WTC11 (cell line): ENCODE results near the gene EIF1AD. TPM values are rescaled to one million over a fixed set of nuclear protein-coding genes. Genes with fewer than 3 reads are reported as not detected.
A peak's percentile ranks its signal among the peaks of the same experiment; 100 is the strongest.

ENCODE experiments used
- ATAC-seq: fragments of 200-7000 bp; cut with Tn5 transposase; 2 replicates; pipeline ENCODE4 v1.10.0; 2021; ENCODE audit warnings: mild to moderate bottlenecking, moderate library complexity
- Bru-seq: library from RNA; stranded (reverse); fragments of 400-500 nt; gene quantifications from one replicate; lab custom pipeline; 2021; lab: Mats Ljungman, UMichigan
- CTCF ChIA-PET: fragments of 300-600 bp; sonication (Branson Sonifier 250); formaldehyde crosslinking; loops from one replicate; lab custom pipeline; 2021; ENCODE audit warnings: antibody characterized with exemption; lab: Charles Lee
- POLR2A ChIA-PET: fragments of 350-600 bp; sonication (Branson Sonifier 250); formaldehyde crosslinking; loops from one replicate; lab custom pipeline; 2021; ENCODE audit warnings: antibody characterized with exemption; lab: Charles Lee
- DNase-seq: peaks from one replicate; pipeline ENCODE4 v3.0.0; 2021; ENCODE audit warnings: low spot score
- H3K27ac Mint-ChIP-seq: 2 replicates; pipeline ENCODE4 v1.8.0; 2021; ENCODE audit warnings: mixed read lengths
- H3K27me3 Mint-ChIP-seq: 2 replicates; pipeline ENCODE4 v1.8.0; 2021; ENCODE audit warnings: low read depth, mild to moderate bottlenecking, moderate library complexity, mixed read lengths
- H3K36me3 Mint-ChIP-seq: 2 replicates; pipeline ENCODE4 v1.8.0; 2021; ENCODE audit warnings: mixed read lengths
- H3K4me1 Mint-ChIP-seq: 2 replicates; pipeline ENCODE4 v1.8.0; 2022; ENCODE audit warnings: mixed read lengths
- H3K4me3 Mint-ChIP-seq: 2 replicates; pipeline ENCODE4 v1.8.0; 2021; ENCODE audit warnings: mild to moderate bottlenecking, moderate library complexity, mixed read lengths
- H3K9me3 Mint-ChIP-seq: 2 replicates; pipeline ENCODE4 v1.8.0; 2021; ENCODE audit warnings: mixed read lengths
- AR ChIP-seq: fragments of 250-450 bp; sonication (Bioruptor Pico); IDR thresholded peaks from 2 replicates; pipeline ENCODE4 v1.9.0; 2021; ENCODE audit warnings: mild to moderate bottlenecking
- ETV6 ChIP-seq: sonication (generic); formaldehyde crosslinking; IDR thresholded peaks from 2 replicates; pipeline ENCODE4 v1.8.1; 2022; ENCODE audit warnings: mild to moderate bottlenecking, missing genetic modification reagents
- FOXJ3 ChIP-seq: sonication (generic); formaldehyde crosslinking; IDR thresholded peaks from 2 replicates; pipeline ENCODE4 v1.9.0; 2021; ENCODE audit warnings: missing genetic modification reagents, mild to moderate bottlenecking, borderline replicate concordance
- HMGXB4 ChIP-seq: sonication (generic); formaldehyde crosslinking; IDR thresholded peaks from 2 replicates; pipeline ENCODE4 v1.8.1; 2023; ENCODE audit warnings: mild to moderate bottlenecking, moderate library complexity, missing genetic modification reagents
- JUN ChIP-seq: sonication (generic); formaldehyde crosslinking; IDR thresholded peaks from 2 replicates; pipeline ENCODE4 v1.8.0; 2023; ENCODE audit warnings: mild to moderate bottlenecking, missing genetic modification reagents
- KAT7 ChIP-seq: sonication (generic); formaldehyde crosslinking; IDR thresholded peaks from 2 replicates; pipeline ENCODE4 v1.8.1; 2023; ENCODE audit warnings: missing genetic modification reagents, mild to moderate bottlenecking, borderline replicate concordance
- MAX ChIP-seq: sonication (generic); formaldehyde crosslinking; IDR thresholded peaks from 2 replicates; pipeline ENCODE4 v1.8.0; 2022; ENCODE audit warnings: mild to moderate bottlenecking, missing genetic modification reagents
- MXD4 ChIP-seq: fragments of 250-450 bp; sonication (Bioruptor Pico); IDR thresholded peaks from 2 replicates; pipeline ENCODE4 v1.8.0; 2021; ENCODE audit warnings: mild to moderate bottlenecking, moderate library complexity, borderline replicate concordance
- NFE2L1 ChIP-seq: sonication (generic); formaldehyde crosslinking; IDR thresholded peaks from 2 replicates; pipeline ENCODE4 v1.8.1; 2023; ENCODE audit warnings: missing genetic modification reagents
- SMAD4 ChIP-seq: sonication (generic); formaldehyde crosslinking; IDR thresholded peaks from 2 replicates; pipeline ENCODE4 v1.8.0; 2022; ENCODE audit warnings: mild to moderate bottlenecking, missing genetic modification reagents
- SP1 ChIP-seq: sonication (generic); formaldehyde crosslinking; conservative IDR thresholded peaks from 2 replicates; pipeline ENCODE4 v1.8.1; 2022; ENCODE audit warnings: missing genetic modification reagents
- TEAD1 ChIP-seq: sonication (generic); formaldehyde crosslinking; IDR thresholded peaks from 2 replicates; pipeline ENCODE4 v1.8.0; 2022; ENCODE audit warnings: mild to moderate bottlenecking, missing genetic modification reagents
- ZMAT4 ChIP-seq: fragments of 250-450 bp; sonication (Bioruptor Pico); IDR thresholded peaks from 2 replicates; pipeline ENCODE4 v1.9.0; 2021; ENCODE audit warnings: mild to moderate bottlenecking
- ZNF263 ChIP-seq: sonication (generic); formaldehyde crosslinking; IDR thresholded peaks from 2 replicates; pipeline ENCODE4 v1.8.1; 2022; ENCODE audit warnings: low read depth, mild to moderate bottlenecking, moderate library complexity, missing genetic modification reagents
- ZNF416 ChIP-seq: fragments of 250-450 bp; sonication (Bioruptor Pico); IDR thresholded peaks from 2 replicates; pipeline ENCODE4 v1.9.0; 2021; ENCODE audit warnings: mild to moderate bottlenecking, inconsistent platforms
- ZNF671 ChIP-seq: fragments of 250-450 bp; sonication (Bioruptor Pico); IDR thresholded peaks from 2 replicates; pipeline ENCODE4 v1.8.0; 2021; ENCODE audit warnings: mild to moderate bottlenecking
- long read RNA-seq, 3 experiments: library from RNA in 1 of 3; library from capped mRNA in 1 of 3; library from polyadenylated mRNA in 1 of 3; unstranded in 2 of 3; stranded (forward) in 1 of 3; transcript quantifications; one replicate each; pipeline ENCODE4 v2.0.0, GENCODE V29; 2021
- total RNA-seq: library from RNA; stranded (reverse); gene quantifications from 3 replicates; pipeline ENCODE4 v1.2.3, GENCODE V29; 2021
- TF ChIP-seq, protein P1 (sequence below): sonication (generic); formaldehyde crosslinking; IDR thresholded peaks from 2 replicates; pipeline ENCODE4 v1.8.1; 2022; ENCODE audit warnings: mild to moderate bottlenecking, moderate library complexity, missing genetic modification reagents
- TF ChIP-seq, protein P2 (sequence below): fragments of 250-450 bp; sonication (Bioruptor Pico); IDR thresholded peaks from 2 replicates; pipeline ENCODE4 v1.9.0; 2021; ENCODE audit warnings: moderate library complexity, mild to moderate bottlenecking, inconsistent platforms, borderline replicate concordance
- TF ChIP-seq, protein P3 (sequence below): sonication (generic); formaldehyde crosslinking; IDR thresholded peaks from 2 replicates; pipeline ENCODE4 v1.8.1; 2022; ENCODE audit warnings: low read depth, missing genetic modification reagents, borderline replicate concordance
- TF ChIP-seq, protein P4 (sequence below): sonication (generic); formaldehyde crosslinking; IDR thresholded peaks from 2 replicates; pipeline ENCODE4 v1.8.0; 2022; ENCODE audit warnings: mild to moderate bottlenecking, missing genetic modification reagents
- TF ChIP-seq, protein P5 (sequence below): sonication (generic); formaldehyde crosslinking; IDR thresholded peaks from 2 replicates; pipeline ENCODE4 v1.8.1; 2023; ENCODE audit warnings: mild to moderate bottlenecking, missing genetic modification reagents

The EIF1AD gene, protein sequence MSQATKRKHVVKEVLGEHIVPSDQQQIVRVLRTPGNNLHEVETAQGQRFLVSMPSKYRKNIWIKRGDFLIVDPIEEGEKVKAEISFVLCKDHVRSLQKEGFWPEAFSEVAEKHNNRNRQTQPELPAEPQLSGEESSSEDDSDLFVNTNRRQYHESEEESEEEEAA
- total RNA-seq = 29.7 to 37.6 TPM (median 32.6 TPM) in 3 replicates
- percentile 94 among the genes with signal in this experiment for Bru-seq, nascent RNA
- long read RNA-seq, experiment 1, transcript EIF1AD-206 (6 exons, 889 nt) = major isoform, 16 of 49 reads
- long read RNA-seq, experiment 1, transcript EIF1AD-211 (6 exons, 965 nt) = minor isoform, 6 of 49 reads
- long read RNA-seq, experiment 1, transcript EIF1AD-204 (6 exons, 2,761 nt) = minor isoform, 8 of 49 reads
- long read RNA-seq, experiment 1, partial matches to known transcripts = 8 of 49 reads
- long read RNA-seq, experiment 1, other reads (novel, unspliced or antisense) = 8 of 49 reads
- long read RNA-seq, experiment 2, partial matches to known transcripts = 1 of 21 reads
- long read RNA-seq, experiment 2, other reads (novel, unspliced or antisense) = 13 of 21 reads
- long read RNA-seq, experiment 3, transcript EIF1AD-206 (6 exons, 889 nt) = major isoform, 9 of 33 reads
- long read RNA-seq, experiment 3, transcript EIF1AD-204 (6 exons, 2,761 nt) = minor isoform, 7 of 33 reads
- long read RNA-seq, experiment 3, partial matches to known transcripts = 1 of 33 reads
- long read RNA-seq, experiment 3, other reads (novel, unspliced or antisense) = 12 of 33 reads

- H3K9me3 Mint-ChIP-seq = no peaks in the 10 kb centered on the region
- peak within 1 kb of the TSS; percentile 99 for H3K27ac Mint-ChIP-seq
- no peaks in the 10 kb centered on the region for H3K27me3 Mint-ChIP-seq
- DNase-seq = peak; percentile 92
- ATAC-seq = peak; percentile 93
- H3K36me3 Mint-ChIP-seq = peaks cover 52% of the 10 kb centered on the region
- H3K4me3 Mint-ChIP-seq = peak within 1 kb of the TSS; percentile 96
- peaks cover 17% of the 10 kb centered on the region for H3K4me1 Mint-ChIP-seq
- CTCF ChIA-PET = interaction anchor here (0.7 to 1.5 kb wide), 12 partner anchors 9 to 281 kb away, joined by 3 to 10 read pairs (median 4); partner anchors contain the start of genes CFL1, CST6 and FIBP
- POLR2A ChIA-PET = interaction anchor here (0.6 to 1.0 kb wide), 2 partner anchors 36 to 90 kb away, joined by 3 to 4 read pairs; no protein-coding TSS in a partner anchor
- TF ChIP-seq, protein P1, sequence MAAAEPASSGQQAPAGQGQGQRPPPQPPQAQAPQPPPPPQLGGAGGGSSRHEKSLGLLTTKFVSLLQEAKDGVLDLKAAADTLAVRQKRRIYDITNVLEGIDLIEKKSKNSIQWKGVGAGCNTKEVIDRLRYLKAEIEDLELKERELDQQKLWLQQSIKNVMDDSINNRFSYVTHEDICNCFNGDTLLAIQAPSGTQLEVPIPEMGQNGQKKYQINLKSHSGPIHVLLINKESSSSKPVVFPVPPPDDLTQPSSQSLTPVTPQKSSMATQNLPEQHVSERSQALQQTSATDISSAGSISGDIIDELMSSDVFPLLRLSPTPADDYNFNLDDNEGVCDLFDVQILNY (CRISPR knock-in tag) = peak; percentile 80; the same call in 1 of the 2 replicates
- TF ChIP-seq FOXJ3 = no peak
- TF ChIP-seq AR (CRISPR knock-in tag) = no peak
- TF ChIP-seq NFE2L1 (CRISPR knock-in tag) = 0 out of 2 replicates have a peak, but pooled peaks have one; percentile 25
- TF ChIP-seq, protein P2, sequence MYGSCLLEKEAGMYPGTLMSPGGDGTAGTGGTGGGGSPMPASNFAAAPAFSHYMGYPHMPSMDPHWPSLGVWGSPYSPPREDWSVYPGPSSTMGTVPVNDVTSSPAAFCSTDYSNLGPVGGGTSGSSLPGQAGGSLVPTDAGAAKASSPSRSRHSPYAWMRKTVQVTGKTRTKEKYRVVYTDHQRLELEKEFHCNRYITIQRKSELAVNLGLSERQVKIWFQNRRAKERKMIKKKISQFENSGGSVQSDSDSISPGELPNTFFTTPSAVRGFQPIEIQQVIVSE (CRISPR knock-in tag) = no peak
- TF ChIP-seq ZNF671 (CRISPR knock-in tag) = no peak
- TF ChIP-seq MXD4 = no peak
- TF ChIP-seq, protein P3, sequence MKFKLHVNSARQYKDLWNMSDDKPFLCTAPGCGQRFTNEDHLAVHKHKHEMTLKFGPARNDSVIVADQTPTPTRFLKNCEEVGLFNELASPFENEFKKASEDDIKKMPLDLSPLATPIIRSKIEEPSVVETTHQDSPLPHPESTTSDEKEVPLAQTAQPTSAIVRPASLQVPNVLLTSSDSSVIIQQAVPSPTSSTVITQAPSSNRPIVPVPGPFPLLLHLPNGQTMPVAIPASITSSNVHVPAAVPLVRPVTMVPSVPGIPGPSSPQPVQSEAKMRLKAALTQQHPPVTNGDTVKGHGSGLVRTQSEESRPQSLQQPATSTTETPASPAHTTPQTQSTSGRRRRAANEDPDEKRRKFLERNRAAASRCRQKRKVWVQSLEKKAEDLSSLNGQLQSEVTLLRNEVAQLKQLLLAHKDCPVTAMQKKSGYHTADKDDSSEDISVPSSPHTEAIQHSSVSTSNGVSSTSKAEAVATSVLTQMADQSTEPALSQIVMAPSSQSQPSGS (CRISPR knock-in tag) = 0 out of 2 replicates have a peak, but pooled peaks have one; percentile 8
- TF ChIP-seq, protein P4, sequence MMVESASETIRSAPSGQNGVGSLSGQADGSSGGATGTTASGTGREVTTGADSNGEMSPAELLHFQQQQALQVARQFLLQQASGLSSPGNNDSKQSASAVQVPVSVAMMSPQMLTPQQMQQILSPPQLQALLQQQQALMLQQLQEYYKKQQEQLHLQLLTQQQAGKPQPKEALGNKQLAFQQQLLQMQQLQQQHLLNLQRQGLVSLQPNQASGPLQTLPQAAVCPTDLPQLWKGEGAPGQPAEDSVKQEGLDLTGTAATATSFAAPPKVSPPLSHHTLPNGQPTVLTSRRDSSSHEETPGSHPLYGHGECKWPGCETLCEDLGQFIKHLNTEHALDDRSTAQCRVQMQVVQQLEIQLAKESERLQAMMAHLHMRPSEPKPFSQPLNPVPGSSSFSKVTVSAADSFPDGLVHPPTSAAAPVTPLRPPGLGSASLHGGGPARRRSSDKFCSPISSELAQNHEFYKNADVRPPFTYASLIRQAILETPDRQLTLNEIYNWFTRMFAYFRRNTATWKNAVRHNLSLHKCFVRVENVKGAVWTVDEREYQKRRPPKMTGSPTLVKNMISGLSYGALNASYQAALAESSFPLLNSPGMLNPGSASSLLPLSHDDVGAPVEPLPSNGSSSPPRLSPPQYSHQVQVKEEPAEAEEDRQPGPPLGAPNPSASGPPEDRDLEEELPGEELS (CRISPR knock-in tag) = no peak
- TF ChIP-seq, protein P5, sequence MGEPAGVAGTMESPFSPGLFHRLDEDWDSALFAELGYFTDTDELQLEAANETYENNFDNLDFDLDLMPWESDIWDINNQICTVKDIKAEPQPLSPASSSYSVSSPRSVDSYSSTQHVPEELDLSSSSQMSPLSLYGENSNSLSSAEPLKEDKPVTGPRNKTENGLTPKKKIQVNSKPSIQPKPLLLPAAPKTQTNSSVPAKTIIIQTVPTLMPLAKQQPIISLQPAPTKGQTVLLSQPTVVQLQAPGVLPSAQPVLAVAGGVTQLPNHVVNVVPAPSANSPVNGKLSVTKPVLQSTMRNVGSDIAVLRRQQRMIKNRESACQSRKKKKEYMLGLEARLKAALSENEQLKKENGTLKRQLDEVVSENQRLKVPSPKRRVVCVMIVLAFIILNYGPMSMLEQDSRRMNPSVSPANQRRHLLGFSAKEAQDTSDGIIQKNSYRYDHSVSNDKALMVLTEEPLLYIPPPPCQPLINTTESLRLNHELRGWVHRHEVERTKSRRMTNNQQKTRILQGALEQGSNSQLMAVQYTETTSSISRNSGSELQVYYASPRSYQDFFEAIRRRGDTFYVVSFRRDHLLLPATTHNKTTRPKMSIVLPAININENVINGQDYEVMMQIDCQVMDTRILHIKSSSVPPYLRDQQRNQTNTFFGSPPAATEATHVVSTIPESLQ (CRISPR knock-in tag) = no peak
- TF ChIP-seq ZNF263 = no peak
- peak; percentile 80 for TF ChIP-seq SP1 (CRISPR knock-in tag)
- TF ChIP-seq ZNF416 = no peak
- peak; percentile 65 for TF ChIP-seq TEAD1
- TF ChIP-seq ZMAT4 (CRISPR knock-in tag) = 0 out of 2 replicates have a peak, but pooled peaks have one; percentile 42
- TF ChIP-seq HMGXB4 = peak; percentile 88
- TF ChIP-seq ETV6 = peak; percentile 90
- TF ChIP-seq JUN = peak; percentile 48; the same call in 1 of the 2 replicates
- no peak for TF ChIP-seq SMAD4 (CRISPR knock-in tag)
- TF ChIP-seq KAT7 (CRISPR knock-in tag) = 0 out of 2 replicates have a peak, but pooled peaks have one; percentile 58
- TF ChIP-seq MAX (CRISPR knock-in tag) = peak; percentile 83
These were observed at the start of gene EIF1AD, which contains the start of gene BANF1 for GRCh38 chr11:66001942-66002647. EIF1AD (minus strand) TSS chr11:66002157; CDS start chr11:66000389, 1,768 bp downstream. BANF1 (plus strand) TSS chr11:66002503; CDS start chr11:66003251, 748 bp downstream.
